GM18951 (cell line): ENCODE data around the gene COX7A2L.

Source experiments
- POLR2A ChIP-seq: IDR thresholded peaks from 4 replicates; pipeline ENCODE4 v1.6.1; 2011; ENCODE audit warnings: mild to moderate bottlenecking; ENCODE audit not compliant: insufficient read length, insufficient read depth; ENCODE audit errors: extremely low read depth
- in situ Hi-C: fragments of 300-500 bp; cut with MboI; formaldehyde crosslinking; loops from one replicate; pipeline ENCODE4 v1.12.0; 2022; ENCODE audit warnings: low sequenced_read_pairs, mixed read lengths, inconsistent platforms; ENCODE audit not compliant: unreplicated experiment

COX7A2L gene

GRCh38 chr2:42314892-42315468, 46.0 kb downstream of the COX7A2L start:
- no peak for TF ChIP-seq POLR2A
- in situ Hi-C loops: loop anchor here (10.0 kb wide), 1 partner anchor 220 kb away; no protein-coding TSS in a partner anchor

GRCh38 chr2:42312106-42312505, 48.9 kb downstream of the COX7A2L start:
- in situ Hi-C loops: loop anchor here (10.0 kb wide), 1 partner anchor 217 kb away; no protein-coding TSS in a partner anchor
- no peak for TF ChIP-seq POLR2A

- no peak for TF ChIP-seq POLR2A
- in situ Hi-C loops: loop anchor here (10.0 kb wide), 1 partner anchor 215 kb away; no protein-coding TSS in a partner anchor
These were observed 51.0 kb downstream of the COX7A2L start for GRCh38 chr2:42310007-42310515.

GRCh38 chr2:42309366-42309765, 51.7 kb downstream of the COX7A2L start:
- in situ Hi-C loops: no loop called here
- no peak for TF ChIP-seq POLR2A

- TF ChIP-seq POLR2A: no peak
- in situ Hi-C loops: no loop called here
These were observed 53.8 kb downstream of the COX7A2L start for GRCh38 chr2:42307180-42307579.

- in situ Hi-C loops: no loop called here
- TF ChIP-seq POLR2A: no peak
These were observed 56.8 kb downstream of the COX7A2L start for GRCh38 chr2:42304059-42304713.

- TF ChIP-seq POLR2A: no peak
- in situ Hi-C loops: no loop called here
These were observed 57.8 kb downstream of the COX7A2L start for GRCh38 chr2:42303252-42303651.

GRCh38 chr2:42300527-42300926, 60.5 kb downstream of the COX7A2L start:
- TF ChIP-seq POLR2A: no peak
- in situ Hi-C loops: no loop called here
